Stimulated activated CD8-positive, alpha-beta memory T cell treated with anti-CD3 and anti-CD28 coated beads, Interleukin-12 subunit alpha, Interleukin-12 subunit beta, amount 100 ng/mL, for 24 hours (primary cell): Measurements from ENCODE around the gene PXT1.

Experiments used
- DNase-seq: peaks from one replicate; pipeline ENCODE4 v3.0.0-alpha.2; 2020; ENCODE audit errors: extremely low read depth

PXT1 gene

GRCh38 chr6:36346486-36347273 is 96.0 kb downstream of the PXT1 start:
- no peak for DNase-seq

GRCh38 chr6:36345681-36346466 is 96.8 kb downstream of the PXT1 start:
- no peak for DNase-seq

- DNase-seq, result no peak
Observed at GRCh38 chr6:36343109-36343680, 99.5 kb downstream of the PXT1 start.

- DNase-seq, result peak; percentile 22
Observed at GRCh38 chr6:36340618-36341454, 101.8 kb downstream of the PXT1 start.
